ENCODE measurements around the gene EPHA7.
A peak's percentile ranks its signal among the peaks of the same experiment; 100 is the strongest.

The EPHA7 gene

DNA sequence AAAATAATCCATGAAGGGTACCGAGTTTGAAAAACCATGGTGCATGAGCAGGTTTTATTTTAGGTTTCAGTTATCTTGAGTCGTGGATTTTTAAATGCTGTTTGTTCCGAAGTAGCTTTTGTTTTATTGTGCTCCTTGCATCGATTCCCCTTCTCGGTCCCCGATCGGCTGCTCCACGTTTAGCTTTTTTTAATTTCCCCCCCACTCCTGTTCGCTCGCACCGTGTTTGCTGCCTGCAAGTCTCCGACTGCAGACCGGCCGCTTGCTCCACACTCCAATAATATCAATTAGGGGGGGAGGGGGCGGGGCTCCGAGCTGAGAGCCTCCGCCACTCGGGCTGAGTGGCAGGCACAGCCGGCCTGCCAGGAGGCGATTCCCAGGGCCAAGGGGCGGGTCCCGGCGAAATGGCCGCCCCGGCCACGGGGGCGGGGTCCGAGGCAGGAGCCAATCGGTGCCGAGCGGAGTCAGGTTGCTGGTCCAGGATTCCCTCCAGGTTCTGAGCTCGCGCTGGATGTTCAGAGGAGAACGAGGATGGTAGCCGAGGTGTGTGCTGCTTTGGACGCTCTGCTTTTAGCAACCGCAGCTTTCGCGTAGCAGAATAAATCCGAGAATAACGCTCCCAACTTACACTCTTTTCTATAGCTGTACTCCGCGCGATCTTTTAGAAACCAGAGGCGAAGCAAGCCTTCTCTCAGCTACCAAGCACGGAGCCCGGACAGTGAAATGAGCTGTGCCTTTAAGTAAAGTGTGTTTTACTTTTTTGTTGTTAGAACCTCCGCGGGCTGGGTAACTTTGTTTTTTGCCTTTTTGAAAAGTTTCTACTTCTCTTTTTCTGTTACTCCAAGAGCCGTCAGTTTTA is at the start of gene EPHA7:
Gene EPHA7, minus strand, starts transcription at position 256 of the 859 bp plus-strand sequence. Its CDS starts 218 bp downstream, at position 38.
- peak; percentile 25 for DNase-seq

DNA sequence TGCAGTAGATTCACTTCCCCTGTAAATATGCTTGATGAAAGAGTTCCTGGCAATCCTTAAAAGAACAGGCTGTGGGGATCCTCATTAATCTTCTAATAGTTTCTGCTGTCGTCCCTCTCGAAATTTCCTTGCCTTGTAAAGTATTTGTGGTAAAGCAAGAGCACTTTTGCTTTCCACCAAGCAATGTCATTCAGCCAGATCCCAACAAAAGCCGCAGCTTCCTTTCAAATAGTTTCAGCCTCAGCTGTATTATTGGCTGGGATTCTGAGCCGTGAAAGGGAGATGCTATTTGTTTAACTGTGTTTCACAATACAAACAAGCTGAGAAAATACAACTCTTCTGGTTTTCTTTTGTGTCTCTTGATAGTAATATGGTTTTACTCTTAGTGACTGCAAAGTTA is 48.9 kb upstream of the EPHA7 start:
- DNase-seq = no peak

DNA sequence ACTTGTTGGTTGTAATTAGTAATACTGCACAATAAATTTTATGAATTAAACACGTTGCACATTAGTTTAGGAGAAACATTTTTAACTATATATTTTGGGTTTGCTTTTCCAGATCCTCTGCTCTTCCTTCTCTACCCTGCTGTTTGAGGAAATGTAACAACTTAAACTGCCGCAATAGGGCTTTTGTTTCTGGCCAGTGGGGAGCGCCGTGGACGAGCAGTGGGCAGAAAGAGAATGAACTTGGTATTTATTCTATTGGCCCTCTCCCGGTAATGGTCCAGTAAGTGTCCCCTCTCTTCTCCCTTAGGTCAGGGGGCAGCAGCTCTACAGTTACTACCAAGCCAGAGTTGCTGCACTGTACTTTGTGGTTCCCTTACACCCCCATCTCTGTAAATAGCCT is 35.2 kb upstream of the EPHA7 start:
- DNase-seq = no peak

DNA sequence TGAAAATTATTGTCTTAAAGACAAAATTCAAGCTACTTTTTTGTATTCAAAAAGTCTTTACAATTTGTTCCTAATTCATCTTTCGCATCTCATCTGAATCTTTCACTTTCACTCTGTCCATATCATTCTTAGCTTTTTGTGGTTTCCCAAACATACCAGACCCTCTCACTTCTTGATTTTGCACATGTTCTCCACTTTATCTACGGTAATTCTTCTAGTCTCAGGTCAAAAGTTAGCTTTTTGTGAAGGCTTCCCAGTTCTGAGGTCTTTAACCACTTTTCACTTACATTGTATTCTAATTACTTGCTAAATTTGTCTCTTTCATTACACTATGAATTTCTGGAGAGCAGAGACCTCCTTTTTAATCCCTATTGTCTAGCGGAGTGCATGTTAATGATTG is 34.6 kb upstream of the EPHA7 start:
- DNase-seq = no peak

DNA sequence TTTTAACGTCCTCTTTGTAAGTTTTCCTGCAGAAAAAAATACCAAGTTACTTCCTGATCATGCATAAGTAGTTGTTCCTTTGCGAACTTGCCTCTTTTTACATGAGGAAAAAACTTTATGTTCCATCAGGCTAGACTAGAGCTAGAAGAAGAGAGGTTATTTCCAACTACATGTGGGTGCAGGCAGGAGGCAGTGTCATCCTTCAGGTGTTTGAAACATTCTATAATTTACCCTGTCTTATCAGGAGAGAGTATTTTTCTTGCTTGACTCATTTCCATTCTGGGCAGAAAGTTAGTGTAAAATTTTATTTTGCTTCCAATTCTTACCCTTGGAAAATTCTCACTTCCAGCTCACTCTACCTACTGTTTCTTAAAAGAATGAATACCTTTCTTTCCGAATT is 28.5 kb upstream of the EPHA7 start:
- DNase-seq = no peak

DNA sequence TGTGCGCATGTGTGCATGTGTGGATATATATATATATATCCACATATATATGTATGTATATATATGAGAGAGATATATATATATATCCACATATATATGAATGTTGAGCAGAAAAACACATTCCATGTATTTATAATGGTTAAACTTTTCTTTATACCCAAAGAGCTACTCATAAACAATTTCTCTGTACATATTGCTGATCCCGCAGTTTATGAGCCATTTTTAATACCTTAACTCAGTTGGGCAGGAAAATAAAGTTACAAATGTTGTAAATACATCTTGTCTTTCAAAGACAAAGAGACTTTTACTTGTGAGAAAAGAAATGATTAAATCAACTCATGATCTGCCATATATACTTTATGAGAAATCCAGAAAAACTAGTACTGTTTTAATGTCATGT is 18.1 kb upstream of the EPHA7 start:
- DNase-seq = no peak

GRCh38 chr6:93433592-93433991 is 14.2 kb upstream of the EPHA7 start:
- DNase-seq = no peak

DNA sequence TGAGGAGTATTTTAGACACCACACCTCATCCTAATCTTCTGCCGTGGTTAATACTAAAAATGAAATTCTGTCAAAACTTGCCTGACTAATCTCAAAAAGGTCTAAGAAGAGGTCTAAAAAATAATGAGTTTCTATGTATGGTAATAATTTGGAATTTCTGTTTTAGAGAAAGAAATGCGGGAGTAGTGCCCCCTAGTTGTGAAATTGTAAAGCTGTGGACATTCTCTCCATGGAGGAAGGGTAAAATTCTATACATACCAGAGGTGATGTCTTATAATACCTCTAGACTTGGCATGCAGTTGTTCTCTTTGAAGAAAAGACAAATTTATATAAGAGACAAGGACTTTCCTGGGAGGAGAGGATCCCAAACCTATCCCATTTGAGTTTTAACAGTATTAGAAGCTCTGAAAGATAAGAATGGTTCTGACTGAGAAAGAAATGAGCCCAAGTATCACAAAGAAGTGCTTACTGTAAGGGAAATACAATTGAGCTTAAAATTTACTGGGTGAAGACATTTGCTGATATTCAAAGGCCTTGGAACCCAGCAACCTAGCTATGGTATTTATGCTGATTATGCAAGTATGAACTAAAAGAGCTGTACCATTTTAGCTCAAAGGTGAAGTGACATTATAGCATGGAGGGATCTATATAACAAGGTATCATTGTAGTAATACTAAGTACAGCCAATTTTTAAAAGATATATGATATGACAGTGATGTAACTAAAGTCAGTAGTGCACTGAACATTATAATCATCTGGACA is 5.1 kb upstream of the EPHA7 start:
- DNase-seq = no peak

GRCh38 chr6:93423542-93423941 is 4.2 kb upstream of the EPHA7 start:
- DNase-seq = no peak

DNA sequence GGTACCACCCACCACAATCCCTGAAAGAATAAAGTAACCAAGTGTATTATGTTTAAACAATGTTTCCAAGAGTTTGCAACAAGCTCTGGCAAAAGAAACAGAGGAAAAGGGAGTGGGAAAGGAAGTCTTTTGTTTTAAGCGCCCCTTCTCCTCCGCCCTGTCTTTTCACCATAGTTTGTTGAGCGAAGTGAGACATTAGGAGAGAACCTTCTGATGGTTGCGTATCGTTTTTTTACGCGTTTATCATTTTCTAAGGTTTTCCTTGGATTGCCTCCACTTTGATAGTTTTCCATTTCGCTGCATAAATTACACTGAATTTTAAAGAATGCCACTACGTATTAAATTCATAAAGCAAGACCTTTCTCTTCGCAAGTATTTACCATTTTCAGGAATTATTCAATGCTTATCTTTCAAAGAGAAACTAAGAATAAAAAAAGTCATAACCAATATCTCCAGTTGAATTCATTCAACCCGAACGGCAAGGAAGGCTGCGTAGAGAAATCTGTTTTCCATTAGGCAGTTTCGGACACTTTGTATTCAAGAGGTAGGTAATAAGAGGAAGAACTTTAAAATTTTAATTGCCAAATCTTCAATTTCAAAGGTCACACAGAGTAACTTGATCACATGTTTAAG is 920 bp upstream of the EPHA7 start:
- no peak for DNase-seq

DNA sequence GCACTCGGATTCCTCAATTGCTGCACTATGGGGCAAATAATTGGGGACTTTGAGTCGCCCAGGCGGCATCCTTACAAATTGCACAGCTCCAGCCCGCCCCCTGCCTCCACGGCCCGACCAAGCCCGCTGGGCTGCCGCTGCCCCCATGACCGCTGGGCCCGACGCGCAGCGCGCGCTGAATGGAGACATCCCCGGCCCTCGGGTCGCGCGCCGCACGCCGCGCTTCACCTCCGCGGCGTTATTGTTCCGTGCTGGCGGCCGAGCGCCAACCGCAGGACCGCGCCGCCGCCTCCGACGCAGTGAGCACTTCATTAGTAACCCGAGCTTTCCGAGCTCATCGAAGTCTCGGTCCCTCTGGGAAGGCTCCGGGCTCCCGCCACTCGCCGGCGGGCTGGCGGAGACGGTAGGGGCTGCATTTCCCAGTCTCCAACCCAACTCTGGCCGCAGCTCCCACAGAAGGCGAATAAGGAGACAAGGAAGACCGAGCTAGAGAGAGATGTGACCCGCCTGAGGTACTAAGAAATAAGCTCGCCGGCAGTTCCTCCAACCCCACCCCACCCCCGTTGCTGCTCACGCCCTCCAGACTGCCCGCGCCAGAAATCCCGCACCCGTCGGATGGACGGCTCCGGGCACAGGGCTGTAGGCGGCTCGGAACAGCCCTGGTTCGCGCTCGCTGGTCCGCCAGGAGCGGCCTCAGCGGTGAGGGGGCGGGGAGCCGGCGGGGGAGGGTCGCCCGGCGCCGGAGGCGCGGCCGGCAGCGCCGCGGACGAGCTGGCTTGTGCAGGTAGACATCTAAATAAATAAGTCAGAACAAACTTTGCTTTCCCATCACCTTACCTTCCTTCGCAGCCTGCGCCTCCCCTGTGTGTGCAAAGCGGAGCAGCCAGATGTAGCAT is 703 bp downstream of the EPHA7 start:
- DNase-seq = no peak

DNA sequence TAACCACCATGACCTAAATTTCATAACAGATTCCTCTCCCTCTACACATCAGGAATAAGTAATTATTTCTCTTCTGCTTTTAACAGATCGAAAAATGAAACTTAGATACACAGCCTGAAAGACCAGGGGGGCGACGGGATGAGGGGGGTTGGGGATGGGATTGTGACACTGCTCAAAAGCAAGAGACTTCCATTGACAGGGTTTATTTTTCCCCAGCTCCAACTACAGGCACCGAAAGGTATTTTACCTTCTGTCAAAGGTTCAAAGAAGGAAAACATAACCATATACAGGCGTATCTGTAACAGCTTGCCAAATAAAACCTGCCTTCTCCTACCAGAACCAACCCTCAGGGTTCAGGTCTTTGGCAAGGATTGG is 1.3 kb downstream of the EPHA7 start:
- DNase-seq = no peak

DNA sequence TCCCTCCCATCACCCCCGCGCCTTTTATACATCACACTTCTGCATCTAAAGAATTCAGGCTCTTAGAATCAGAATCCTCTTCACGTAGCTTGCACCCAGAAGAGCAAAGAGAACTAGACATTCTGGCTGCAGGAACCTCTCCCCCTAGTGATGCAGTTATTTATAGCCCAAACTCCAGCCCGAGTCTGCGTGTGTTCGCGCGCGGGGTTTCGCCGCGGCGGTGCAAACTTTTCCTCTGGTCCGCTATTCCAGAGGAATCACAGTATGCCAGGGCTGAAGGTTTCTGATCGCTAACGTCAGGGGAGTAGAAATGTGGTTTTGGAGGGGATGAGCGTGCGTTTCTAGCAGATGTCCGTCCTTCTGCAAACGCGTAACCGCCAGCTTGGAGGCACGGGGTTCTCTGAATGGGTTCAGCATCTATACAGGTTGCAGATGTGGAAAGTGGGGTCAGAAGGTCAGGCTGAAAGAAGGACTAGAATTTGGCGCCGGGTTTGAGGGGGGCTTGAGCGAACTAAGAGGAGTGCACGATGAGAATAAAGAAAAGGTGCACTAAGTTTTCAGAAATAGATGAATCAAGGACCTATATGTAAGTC is 1.8 kb downstream of the EPHA7 start:
- DNase-seq = no peak

DNA sequence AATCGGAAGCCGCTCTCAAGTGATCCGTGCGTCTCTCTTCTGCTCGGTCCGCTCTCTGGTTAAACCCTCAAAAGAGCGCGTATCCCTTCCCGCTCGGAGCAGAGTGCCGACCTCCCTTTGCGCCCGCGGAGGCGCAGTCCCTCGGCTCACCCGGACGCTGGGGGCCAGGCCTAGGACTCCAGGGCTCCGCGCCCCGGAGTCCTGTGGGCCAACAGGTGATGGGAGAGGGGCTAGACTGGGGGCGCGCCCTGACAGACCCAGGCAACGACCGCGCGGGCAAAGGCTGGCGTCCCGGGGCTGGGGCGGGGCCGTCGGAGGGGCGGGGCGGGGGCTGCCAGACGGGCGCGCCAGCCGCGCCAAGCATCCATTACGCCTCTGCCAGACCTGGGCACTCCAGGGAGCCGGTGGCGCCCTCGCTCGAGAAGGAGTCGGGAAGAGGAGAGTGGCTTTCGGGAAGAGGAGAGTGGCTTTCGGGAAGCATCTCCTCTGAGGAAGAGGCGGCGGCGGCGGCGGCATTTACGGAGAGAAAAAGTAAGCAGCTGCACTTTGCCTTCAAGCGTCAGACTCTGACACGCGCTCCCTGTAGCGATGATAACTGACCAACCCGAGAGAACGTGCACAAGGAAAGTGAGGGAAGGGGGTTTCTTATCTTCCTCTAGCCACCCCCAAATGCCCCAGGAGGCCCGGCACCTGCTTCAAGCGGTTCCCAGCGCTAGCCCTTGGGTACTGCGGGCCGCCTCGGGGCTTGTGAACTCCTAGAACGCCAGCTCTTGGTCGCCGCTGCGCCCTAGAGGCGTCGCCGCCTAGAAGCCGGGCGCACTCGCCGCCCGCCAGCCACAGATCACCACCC is 2.6 kb downstream of the EPHA7 start:
- no peak for DNase-seq

GRCh38 chr6:93413190-93413589 is 6.2 kb downstream of the EPHA7 start:
- DNase-seq = no peak

DNA sequence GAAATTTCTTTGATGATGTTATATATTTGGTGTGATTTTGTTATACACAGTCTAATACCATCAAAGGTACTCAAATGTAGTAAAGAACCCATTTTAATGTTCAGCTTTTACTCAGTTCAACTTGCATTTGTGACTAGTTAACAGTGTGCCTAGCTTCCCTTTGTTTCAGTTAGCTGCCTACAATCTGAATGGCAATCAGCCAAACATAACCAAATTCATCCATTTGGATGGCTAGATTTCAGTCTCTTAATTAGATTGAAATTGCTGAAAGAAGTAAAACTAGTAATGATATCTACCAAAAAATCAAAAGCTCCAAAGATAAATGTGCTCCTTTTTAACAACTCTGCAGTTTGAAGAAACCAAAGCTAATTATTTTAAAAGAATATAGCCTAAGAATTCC is 6.9 kb downstream of the EPHA7 start:
- no peak for DNase-seq

DNA sequence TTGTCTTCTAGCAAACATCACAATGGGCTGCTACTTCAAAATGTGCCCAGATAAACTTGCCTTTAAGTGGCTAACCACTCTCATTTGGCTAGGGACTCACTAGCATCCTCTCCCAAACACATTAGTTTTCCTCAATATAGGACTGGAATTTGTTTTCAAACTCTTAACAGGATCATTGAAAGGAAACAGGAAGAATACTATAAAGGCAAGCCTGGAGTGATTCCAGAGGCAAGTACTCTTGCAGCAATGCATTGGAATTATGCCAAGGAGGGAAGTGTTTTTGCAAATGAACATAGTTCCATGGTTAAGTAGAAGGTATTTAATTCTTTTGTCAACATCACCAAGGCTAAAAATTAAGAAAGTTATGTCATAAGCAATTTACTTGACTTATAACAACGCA is 12.2 kb downstream of the EPHA7 start:
- no peak for DNase-seq

DNA sequence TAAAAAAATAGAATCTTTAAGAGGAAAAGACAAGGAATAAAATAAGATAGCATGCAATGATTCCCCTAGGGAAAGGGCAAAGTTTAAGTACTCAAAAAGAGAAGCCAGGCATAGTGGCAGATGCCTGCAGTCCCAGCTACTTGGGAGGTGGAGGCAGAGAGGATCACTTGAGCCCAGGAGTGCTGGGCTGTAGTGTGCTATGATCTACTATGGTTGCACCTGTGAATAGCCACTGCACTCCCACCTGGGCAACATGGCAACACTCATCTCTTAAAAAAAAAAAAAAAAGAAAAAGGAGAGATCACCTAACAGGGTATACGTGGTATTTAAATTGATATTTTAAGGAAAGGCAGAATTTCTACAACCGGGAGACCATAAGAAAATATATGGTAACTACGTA is 16.0 kb downstream of the EPHA7 start:
- no peak for DNase-seq

DNA sequence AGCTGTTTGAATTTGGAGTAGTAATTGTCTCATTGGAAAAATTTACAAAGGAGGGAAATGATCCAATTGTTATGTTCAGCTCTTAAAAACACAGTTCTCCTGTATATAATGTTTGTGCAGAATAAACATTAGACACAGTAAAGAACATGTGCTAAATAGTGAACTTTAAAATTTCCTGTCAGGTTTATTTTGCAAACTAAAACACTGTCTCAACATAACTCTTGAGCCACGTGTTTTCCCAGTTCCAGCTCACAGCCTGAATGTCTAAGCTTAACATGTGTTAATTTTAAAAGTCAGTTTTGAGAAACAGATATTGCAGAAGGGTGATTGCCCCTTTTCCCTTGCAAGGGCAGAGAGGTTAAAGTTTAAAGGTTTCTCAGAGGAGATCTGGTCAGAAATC is 20.6 kb downstream of the EPHA7 start:
- DNase-seq = no peak

- DNase-seq = no peak
Measured at GRCh38 chr6:93394471-93394870, 24.9 kb downstream of the EPHA7 start.

GRCh38 chr6:93393554-93394074 is 25.7 kb downstream of the EPHA7 start:
- no peak for DNase-seq
